SU-DHL-6 (cell line): ENCODE data around the gene VSTM4.

Experiments used
- H2AFZ ChIP-seq: fragments of 200-600 bp; sonication (generic); 2 replicates; pipeline ENCODE4 v1.6.1; 2014; ENCODE audit warnings: low read depth, mild to moderate bottlenecking, moderate library complexity, mixed read lengths, antibody characterized with exemption, low read length; ENCODE audit not compliant: severe bottlenecking
- H3F3A ChIP-seq: fragments of 200-600 bp; shearing (Covaris generic); 2 replicates; pipeline ENCODE4 v1.6.0; 2016; ENCODE audit warnings: antibody characterized with exemption, mild to moderate bottlenecking; ENCODE audit not compliant: insufficient read depth
- H3K27ac ChIP-seq: fragments of 200-600 bp; sonication (generic); 2 replicates; pipeline ENCODE4 v1.5.1; 2016; ENCODE audit warnings: low read depth, mild to moderate bottlenecking, low read length, moderate library complexity, mixed read lengths
- H3K27me3 ChIP-seq: fragments of 200-600 bp; sonication (generic), shearing (Covaris generic); 2 replicates; pipeline ENCODE4 v1.6.0; 2014; ENCODE audit warnings: mild to moderate bottlenecking, low read length
- H3K36me3 ChIP-seq: fragments of 200-600 bp; sonication (generic); 2 replicates; pipeline ENCODE4 v1.6.1; 2014; ENCODE audit warnings: mild to moderate bottlenecking, low read length, mixed read lengths
- H3K4me2 ChIP-seq: fragments of 300-600, 200-600 bp; shearing (Covaris generic), sonication (generic); 2 replicates; pipeline ENCODE4 v1.6.0; 2014; ENCODE audit warnings: low read length, low read depth, mild to moderate bottlenecking; ENCODE audit not compliant: poor library complexity, severe bottlenecking
- H3K4me3 ChIP-seq: fragments of 200-600 bp; sonication (generic); 2 replicates; pipeline ENCODE4 v1.5.1; 2014; ENCODE audit warnings: antibody characterized with exemption, low read length, mild to moderate bottlenecking, mixed read lengths; ENCODE audit not compliant: insufficient read depth, poor library complexity, severe bottlenecking
- H3K79me2 ChIP-seq: fragments of 200-600 bp; sonication (generic); 2 replicates; pipeline ENCODE4 v1.6.1; 2014; ENCODE audit warnings: mild to moderate bottlenecking, low read length, moderate library complexity; ENCODE audit not compliant: insufficient read depth
- H3K9ac ChIP-seq: fragments of 200-600 bp; sonication (generic); 2 replicates; pipeline ENCODE4 v1.7.0; 2014; ENCODE audit warnings: mild to moderate bottlenecking, low read length
- H3K9me2 ChIP-seq: fragments of 200-600 bp; sonication (generic); replicated peaks from 2 replicates; pipeline ENCODE4 v1.6.1; 2014; ENCODE audit warnings: low read length; ENCODE audit not compliant: insufficient read depth
- H3K9me3 ChIP-seq: fragments of 200-600 bp; sonication (generic); 2 replicates; pipeline ENCODE4 v1.6.1; 2014; ENCODE audit warnings: low read length, mixed read lengths; ENCODE audit not compliant: insufficient read depth
- H4K20me1 ChIP-seq: fragments of 200-600 bp; sonication (generic); 2 replicates; pipeline ENCODE4 v1.6.1; 2014; ENCODE audit warnings: low read depth, mild to moderate bottlenecking, antibody characterized with exemption, low read length, moderate library complexity, mixed read lengths
- EZH2phosphoT487 ChIP-seq: fragments of 200-600 bp; sonication (generic), shearing (Covaris generic); conservative IDR thresholded peaks from 2 replicates; pipeline ENCODE4 v1.6.1; 2018; ENCODE audit warnings: mild to moderate bottlenecking, antibody characterized with exemption, low read length, moderate library complexity, mixed read lengths
- TF ChIP-seq, protein P1 (sequence below): fragments of 200-600 bp; sonication (generic); IDR thresholded peaks from one replicate; pipeline ENCODE4 v1.5.1; 2017; ENCODE audit warnings: antibody characterized with exemption, mild to moderate bottlenecking, low read length, moderate library complexity; ENCODE audit not compliant: insufficient read depth, poor library complexity, severe bottlenecking

VSTM4 gene

DNA sequence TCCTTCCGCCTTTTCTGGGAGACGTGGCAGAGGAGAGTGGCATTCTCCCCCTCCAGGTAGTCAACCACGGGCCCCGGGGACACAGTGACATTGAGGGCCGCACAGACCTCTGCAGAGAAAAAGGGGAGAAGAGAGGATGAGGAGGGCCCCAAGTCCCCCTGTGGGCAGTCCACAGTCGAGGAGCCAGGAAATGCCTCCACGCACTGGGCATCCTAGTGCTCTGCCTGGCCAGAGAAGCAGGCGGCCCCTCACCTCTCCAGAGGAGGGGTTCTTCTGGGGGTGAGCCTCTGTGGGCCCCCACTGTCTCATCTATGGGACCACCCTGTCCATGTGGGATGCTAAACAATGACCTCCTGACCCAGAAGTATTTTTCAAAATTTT is 7.4 kb downstream of the VSTM4 start:
- Histone ChIP-seq H3K9ac (no peak overlapping the region), H3K9me2 (no peaks in the 10 kb centered on the region), H2AFZ (no peak overlapping the region), H3F3A (no peaks in the 10 kb centered on the region), H3K4me3 (no peak overlapping the region), H3K27me3 (no peaks in the 10 kb centered on the region), H3K27ac (no peak overlapping the region), H3K36me3 (no peaks in the 10 kb centered on the region), H3K9me3 (no peaks in the 10 kb centered on the region), H4K20me1 (no peaks in the 10 kb centered on the region), H3K79me2 (no peaks in the 10 kb centered on the region), H3K4me2 (no peak overlapping the region)
- TF ChIP-seq, protein P1, sequence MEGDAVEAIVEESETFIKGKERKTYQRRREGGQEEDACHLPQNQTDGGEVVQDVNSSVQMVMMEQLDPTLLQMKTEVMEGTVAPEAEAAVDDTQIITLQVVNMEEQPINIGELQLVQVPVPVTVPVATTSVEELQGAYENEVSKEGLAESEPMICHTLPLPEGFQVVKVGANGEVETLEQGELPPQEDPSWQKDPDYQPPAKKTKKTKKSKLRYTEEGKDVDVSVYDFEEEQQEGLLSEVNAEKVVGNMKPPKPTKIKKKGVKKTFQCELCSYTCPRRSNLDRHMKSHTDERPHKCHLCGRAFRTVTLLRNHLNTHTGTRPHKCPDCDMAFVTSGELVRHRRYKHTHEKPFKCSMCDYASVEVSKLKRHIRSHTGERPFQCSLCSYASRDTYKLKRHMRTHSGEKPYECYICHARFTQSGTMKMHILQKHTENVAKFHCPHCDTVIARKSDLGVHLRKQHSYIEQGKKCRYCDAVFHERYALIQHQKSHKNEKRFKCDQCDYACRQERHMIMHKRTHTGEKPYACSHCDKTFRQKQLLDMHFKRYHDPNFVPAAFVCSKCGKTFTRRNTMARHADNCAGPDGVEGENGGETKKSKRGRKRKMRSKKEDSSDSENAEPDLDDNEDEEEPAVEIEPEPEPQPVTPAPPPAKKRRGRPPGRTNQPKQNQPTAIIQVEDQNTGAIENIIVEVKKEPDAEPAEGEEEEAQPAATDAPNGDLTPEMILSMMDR = no peak
- TF ChIP-seq EZH2phosphoT487 = no peak

- H3K27ac ChIP-seq = no peak overlapping the region
- H3F3A ChIP-seq = no peaks in the 10 kb centered on the region
- no peaks in the 10 kb centered on the region for H3K27me3 ChIP-seq
- no peaks in the 10 kb centered on the region for H3K9me3 ChIP-seq
- no peak overlapping the region for H3K9ac ChIP-seq
- no peak for TF ChIP-seq EZH2phosphoT487
- TF ChIP-seq, protein P1 = no peak
- no peaks in the 10 kb centered on the region for H3K79me2 ChIP-seq
- H3K36me3 ChIP-seq = no peaks in the 10 kb centered on the region
- no peaks in the 10 kb centered on the region for H4K20me1 ChIP-seq
- H3K4me2 ChIP-seq = no peak overlapping the region
- H3K9me2 ChIP-seq = no peaks in the 10 kb centered on the region
- H2AFZ ChIP-seq = no peak overlapping the region
- no peak overlapping the region for H3K4me3 ChIP-seq
Observed at GRCh38 chr10:49107111-49107886, 8.0 kb downstream of the VSTM4 start.

- H3K9me3 ChIP-seq = no peaks in the 10 kb centered on the region
- no peaks in the 10 kb centered on the region for H3K27me3 ChIP-seq
- TF ChIP-seq, protein P1 = no peak
- no peak for TF ChIP-seq EZH2phosphoT487
- H3K4me3 ChIP-seq = no peak overlapping the region
- no peak overlapping the region for H3K27ac ChIP-seq
- H2AFZ ChIP-seq = no peak overlapping the region
- H3K36me3 ChIP-seq = no peaks in the 10 kb centered on the region
- no peaks in the 10 kb centered on the region for H3K9me2 ChIP-seq
- H3F3A ChIP-seq = no peaks in the 10 kb centered on the region
- H3K9ac ChIP-seq = no peak overlapping the region
- H4K20me1 ChIP-seq = no peaks in the 10 kb centered on the region
- H3K79me2 ChIP-seq = no peaks in the 10 kb centered on the region
- H3K4me2 ChIP-seq = no peak overlapping the region
Observed at GRCh38 chr10:49106451-49106850, 8.9 kb downstream of the VSTM4 start.
